Testis (tissue), 3 donors: ENCODE results near the gene DYNC1I1. TPM values are rescaled to one million over a fixed set of nuclear protein-coding genes. Genes with fewer than 3 reads are reported as not detected.

Experiments used
- DNase-seq: peaks from one replicate; pipeline ENCODE4 v3.0.0-alpha.2; 2019
- H3K27ac ChIP-seq, 2 donors: fragments of 200-600 bp; sonication (generic); one replicate each; pipeline ENCODE4 v1.5.1; 2019
- H3K27me3 ChIP-seq: fragments of 200-600 bp; sonication (generic); one replicate; pipeline ENCODE4 v1.5.1; 2019
- H3K36me3 ChIP-seq: fragments of 200-600 bp; sonication (generic); one replicate; pipeline ENCODE4 v1.5.1; 2017; ENCODE audit warnings: low read depth; ENCODE audit errors: missing control alignments
- H3K4me1 ChIP-seq: fragments of 200-600 bp; sonication (generic); one replicate; pipeline ENCODE4 v1.5.1; 2019
- H3K4me3 ChIP-seq, 2 donors: fragments of 200-600 bp; sonication (generic); one replicate each; pipeline ENCODE4 v1.5.1; 2017 to 2019
- H3K9me3 ChIP-seq: fragments of 200-600 bp; sonication (generic); one replicate; pipeline ENCODE4 v1.5.1; 2017
- POLR2A ChIP-seq: fragments of 450-650 bp; IDR thresholded peaks from one replicate; pipeline ENCODE4 v1.6.1; 2017; ENCODE audit warnings: antibody characterized with exemption, mild to moderate bottlenecking, moderate library complexity
- WGBS, 2 donors: methylation state at CpG; one replicate each; pipeline ENCODE4 v1.1.5; 2018; 5-methylcytosine and 5-hydroxymethylcytosine counted together
- intact Hi-C: fragments of 100-400 bp; cut with DNase I; formaldehyde crosslinking; loops from one replicate; pipeline ENCODE4 v1.15.1; 2023; ENCODE audit warnings: low total_unique reads
- polyA plus RNA-seq: library from polyadenylated mRNA; stranded (reverse); fragments of 350-450 nt; fragmentation: Illumina TruSeq; extraction: RNeasy Lipid Tissue Mini Kit (QIAGEN cat#74804); gene quantifications from one replicate; pipeline ENCODE4 v1.2.3, GENCODE V29; 2014; ENCODE audit warnings: low read depth, low replicate concordance; ENCODE audit not compliant: insufficient read depth
- total RNA-seq, 2 donors: library from RNA; depleted of rRNA; stranded (reverse); fragments of >200 nt; gene quantifications; one replicate each; pipeline ENCODE4 v1.2.3, GENCODE V29; 2016
- TF ChIP-seq, protein P1 (sequence below), 3 experiments: fragments of 450-650 bp in 2 of 3; fragments of 200-600 bp in 1 of 3; sonication (generic) in 1 of 3; IDR thresholded peaks; one replicate each; pipeline ENCODE4 v1.5.1; 2016 to 2019; ENCODE audit warnings: antibody characterized with exemption in 3 of 3, mild to moderate bottlenecking in 2 of 3, moderate library complexity in 1 of 3

Gene DYNC1I1
- total and polyA plus RNA-seq, 3 donors from 2014 or later, result 3.7 to 7.1 (median 5.0) TPM

DNA sequence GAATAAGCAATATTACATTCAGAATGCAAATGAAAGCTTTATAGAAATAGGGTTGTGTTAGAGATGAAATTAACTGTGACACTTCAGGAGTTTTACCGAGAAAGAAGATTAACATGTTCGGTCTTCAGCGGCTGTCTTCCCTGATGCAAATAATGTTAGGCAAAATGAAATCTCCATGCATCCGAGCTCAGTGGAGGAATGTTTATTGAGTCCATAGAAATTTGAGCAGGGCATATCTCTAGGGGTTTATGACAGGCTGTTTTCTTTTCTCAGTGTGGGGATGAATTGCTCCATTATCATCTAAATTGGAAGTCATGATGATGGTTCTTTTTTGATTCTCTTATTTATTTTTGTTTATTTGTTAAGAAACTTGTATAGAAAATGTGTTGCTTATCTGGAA, 31.7 kb downstream of the DYNC1I1 start:
- intact Hi-C loops, result no loop called here

GRCh38 chr7:95805909-95806308, 33.6 kb downstream of the DYNC1I1 start:
- no peaks in the 10 kb centered on the region for H3K4me1 ChIP-seq
- no peaks in the 10 kb centered on the region for H3K36me3 ChIP-seq
- WGBS, 2 donors, result 87 to 88% methylated on average over 1 of the region's 1 CpG
- H3K9me3 ChIP-seq, result no peaks in the 10 kb centered on the region
- DNase-seq, result no peak
- H3K4me3 ChIP-seq, result no peak overlapping the region
- TF ChIP-seq, protein P1, sequence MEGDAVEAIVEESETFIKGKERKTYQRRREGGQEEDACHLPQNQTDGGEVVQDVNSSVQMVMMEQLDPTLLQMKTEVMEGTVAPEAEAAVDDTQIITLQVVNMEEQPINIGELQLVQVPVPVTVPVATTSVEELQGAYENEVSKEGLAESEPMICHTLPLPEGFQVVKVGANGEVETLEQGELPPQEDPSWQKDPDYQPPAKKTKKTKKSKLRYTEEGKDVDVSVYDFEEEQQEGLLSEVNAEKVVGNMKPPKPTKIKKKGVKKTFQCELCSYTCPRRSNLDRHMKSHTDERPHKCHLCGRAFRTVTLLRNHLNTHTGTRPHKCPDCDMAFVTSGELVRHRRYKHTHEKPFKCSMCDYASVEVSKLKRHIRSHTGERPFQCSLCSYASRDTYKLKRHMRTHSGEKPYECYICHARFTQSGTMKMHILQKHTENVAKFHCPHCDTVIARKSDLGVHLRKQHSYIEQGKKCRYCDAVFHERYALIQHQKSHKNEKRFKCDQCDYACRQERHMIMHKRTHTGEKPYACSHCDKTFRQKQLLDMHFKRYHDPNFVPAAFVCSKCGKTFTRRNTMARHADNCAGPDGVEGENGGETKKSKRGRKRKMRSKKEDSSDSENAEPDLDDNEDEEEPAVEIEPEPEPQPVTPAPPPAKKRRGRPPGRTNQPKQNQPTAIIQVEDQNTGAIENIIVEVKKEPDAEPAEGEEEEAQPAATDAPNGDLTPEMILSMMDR (IDR thresholded peaks at IDR 0.05), result no peak
- TF ChIP-seq POLR2A, result no peak
- intact Hi-C loops, result no loop called here
- no peak overlapping the region for H3K27ac ChIP-seq
- no peaks in the 10 kb centered on the region for H3K27me3 ChIP-seq

More for the DNA sequence above, 31.7 kb downstream of the DYNC1I1 start:
- Histone ChIP-seq H3K4me1 (no peaks in the 10 kb centered on the region), H3K27me3 (no peaks in the 10 kb centered on the region), H3K27ac (no peak overlapping the region), H3K36me3 (no peaks in the 10 kb centered on the region), H3K9me3 (no peaks in the 10 kb centered on the region), H3K4me3 (no peak overlapping the region)
- no peak for DNase-seq
- 77 to 88% methylated on average over 4 of the region's 4 CpGs for WGBS, 2 donors
- no peak for TF ChIP-seq POLR2A
- TF ChIP-seq, protein P1 (IDR thresholded peaks at IDR 0.05), result no peak

GRCh38 chr7:95808396-95808795, 36.0 kb downstream of the DYNC1I1 start:
- Histone ChIP-seq H3K27ac (no peak overlapping the region), H3K36me3 (no peaks in the 10 kb centered on the region), H3K9me3 (no peaks in the 10 kb centered on the region), H3K4me3 (no peak overlapping the region), H3K27me3 (no peaks in the 10 kb centered on the region), H3K4me1 (no peaks in the 10 kb centered on the region)
- no peak for DNase-seq
- TF ChIP-seq, protein P1 (IDR thresholded peaks at IDR 0.05), result no peak
- no peak for TF ChIP-seq POLR2A
- intact Hi-C loops, result no loop called here
- WGBS, 2 donors, result 77 to 83% methylated on average over 2 of the region's 2 CpGs

DNA sequence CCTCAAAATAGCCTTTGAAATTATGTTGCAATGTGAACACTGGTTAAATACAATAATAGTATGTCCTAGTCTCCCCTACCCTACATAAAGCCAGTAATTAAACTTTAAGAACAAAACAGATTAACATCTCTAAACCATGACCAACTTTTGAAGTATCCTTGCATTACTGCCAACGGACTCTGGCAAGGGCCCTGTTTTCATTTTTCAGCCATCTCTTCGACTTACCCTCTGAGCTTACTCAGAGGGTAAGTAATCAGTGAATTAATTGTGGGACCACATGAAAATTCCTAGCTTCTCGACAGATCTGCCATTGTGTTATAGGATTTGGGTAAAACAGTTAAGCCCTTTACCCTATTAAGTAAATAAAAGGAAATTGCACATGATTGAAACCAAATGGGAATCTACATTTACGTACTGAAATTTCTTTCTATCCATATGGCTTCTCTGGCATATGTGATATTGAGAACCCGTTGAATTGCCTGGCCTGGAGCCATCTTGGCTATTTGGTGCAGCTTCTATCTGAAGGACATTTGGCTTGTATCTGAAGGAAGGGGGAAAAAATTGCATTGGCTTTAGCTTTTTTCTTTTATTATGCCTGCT, 39.6 kb downstream of the DYNC1I1 start:
- Histone ChIP-seq H3K4me3 (no peak overlapping the region), H3K9me3 (no peaks in the 10 kb centered on the region), H3K4me1 (no peaks in the 10 kb centered on the region), H3K27me3 (no peaks in the 10 kb centered on the region), H3K36me3 (no peaks in the 10 kb centered on the region), H3K27ac (no peak overlapping the region)
- TF ChIP-seq, protein P1 (IDR thresholded peaks at IDR 0.05), result no peak
- TF ChIP-seq POLR2A, result no peak
- no peak for DNase-seq
- intact Hi-C loops, result no loop called here
- WGBS, 2 donors, result 75 to 77% methylated on average over 5 of the region's 5 CpGs

DNA sequence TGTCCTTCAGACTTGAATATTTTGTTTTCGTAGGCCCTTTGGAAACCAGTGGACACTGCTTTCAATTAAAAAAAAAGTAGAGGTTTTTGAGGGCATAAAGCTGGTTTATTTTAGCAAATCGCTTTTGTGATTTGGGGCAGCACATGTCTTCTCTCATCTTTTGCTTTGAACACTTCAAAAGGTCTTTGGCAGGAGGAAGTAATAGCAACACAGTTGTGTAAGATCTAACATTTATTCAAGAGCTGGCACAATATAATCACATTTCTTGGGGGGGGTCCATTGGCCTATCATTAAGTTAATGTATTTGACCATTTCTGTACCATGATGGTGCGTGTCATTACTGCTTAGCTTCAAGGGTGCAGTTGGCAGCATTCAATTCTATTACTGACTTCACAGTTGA, 42.4 kb downstream of the DYNC1I1 start:
- DNase-seq, result no peak
- TF ChIP-seq POLR2A, result no peak
- TF ChIP-seq, protein P1 (IDR thresholded peaks at IDR 0.05), result no peak
- Histone ChIP-seq H3K27ac (no peak overlapping the region), H3K4me3 (no peak overlapping the region), H3K9me3 (no peaks in the 10 kb centered on the region), H3K27me3 (no peaks in the 10 kb centered on the region), H3K36me3 (no peaks in the 10 kb centered on the region), H3K4me1 (no peaks in the 10 kb centered on the region)
- intact Hi-C loops, result no loop called here
- 96 to 97% methylated on average over 3 of the region's 3 CpGs for WGBS, 2 donors
